ENCODE measurements around the gene RNF215.

DNA sequence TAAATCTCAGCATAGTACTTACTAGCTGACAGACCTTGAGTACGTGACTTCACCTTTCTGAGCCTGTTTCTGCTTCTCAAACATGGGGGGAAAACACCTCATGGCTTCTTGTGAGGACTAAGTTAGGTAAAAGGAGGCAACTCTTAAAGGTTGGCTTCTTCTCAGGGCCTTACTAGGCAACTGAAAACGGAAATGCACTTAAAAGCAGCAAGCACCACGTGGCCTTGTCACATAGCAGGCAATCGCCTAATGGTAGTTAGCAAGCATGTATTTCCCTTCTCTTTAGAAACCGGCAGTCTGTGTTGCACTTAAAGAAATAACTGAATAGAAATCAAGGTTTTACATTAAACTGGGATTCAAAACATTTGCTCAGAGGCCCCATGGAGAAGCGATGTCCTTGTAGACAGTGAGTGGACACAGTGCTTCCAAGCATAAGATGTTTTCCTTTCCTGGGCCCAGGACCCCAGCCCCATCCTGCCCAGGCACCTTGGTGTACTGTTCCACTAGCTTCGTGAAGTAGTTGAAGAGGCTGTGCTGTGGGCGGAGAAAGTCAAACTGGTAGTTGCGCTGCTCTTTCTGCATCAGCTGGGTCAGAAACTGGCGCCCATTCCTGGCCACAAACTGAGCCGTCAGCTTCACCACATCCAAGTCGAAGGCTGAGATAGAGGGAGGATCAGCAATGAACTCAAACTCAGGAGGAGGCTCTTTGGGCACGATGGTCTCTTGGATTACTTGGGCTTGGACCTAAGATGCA, 42.6 kb downstream of the RNF215 start:
- TF ChIP-seq, protein P1, sequence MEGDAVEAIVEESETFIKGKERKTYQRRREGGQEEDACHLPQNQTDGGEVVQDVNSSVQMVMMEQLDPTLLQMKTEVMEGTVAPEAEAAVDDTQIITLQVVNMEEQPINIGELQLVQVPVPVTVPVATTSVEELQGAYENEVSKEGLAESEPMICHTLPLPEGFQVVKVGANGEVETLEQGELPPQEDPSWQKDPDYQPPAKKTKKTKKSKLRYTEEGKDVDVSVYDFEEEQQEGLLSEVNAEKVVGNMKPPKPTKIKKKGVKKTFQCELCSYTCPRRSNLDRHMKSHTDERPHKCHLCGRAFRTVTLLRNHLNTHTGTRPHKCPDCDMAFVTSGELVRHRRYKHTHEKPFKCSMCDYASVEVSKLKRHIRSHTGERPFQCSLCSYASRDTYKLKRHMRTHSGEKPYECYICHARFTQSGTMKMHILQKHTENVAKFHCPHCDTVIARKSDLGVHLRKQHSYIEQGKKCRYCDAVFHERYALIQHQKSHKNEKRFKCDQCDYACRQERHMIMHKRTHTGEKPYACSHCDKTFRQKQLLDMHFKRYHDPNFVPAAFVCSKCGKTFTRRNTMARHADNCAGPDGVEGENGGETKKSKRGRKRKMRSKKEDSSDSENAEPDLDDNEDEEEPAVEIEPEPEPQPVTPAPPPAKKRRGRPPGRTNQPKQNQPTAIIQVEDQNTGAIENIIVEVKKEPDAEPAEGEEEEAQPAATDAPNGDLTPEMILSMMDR (IDR thresholded peaks at IDR 0.05; ENCODE audit: insufficient read depth, low read length, poor library complexity, severe bottlenecking): no peak
- no peak for TF ChIP-seq EZH2phosphoT487 (conservative IDR thresholded peaks at IDR 0.05; ENCODE audit: low read length)

Measured in SU-DHL-6 (cell line).